HepG2 (cell line): ENCODE measurements around the gene TM2D3. TPM values are rescaled to one million over a fixed set of nuclear protein-coding genes. Genes with fewer than 3 reads are reported as not detected.

Source experiments
- ATAC-seq: fragments of 200-7000 bp; cut with Tn5 transposase; 3 replicates; pipeline ENCODE4 v1.9.1; 2020; ENCODE audit warnings: mild to moderate bottlenecking, moderate library complexity
- BruUV-seq: library from RNA; stranded (reverse); fragments of 400-500 nt; replicated peaks from 2 replicates; lab custom pipeline; 2021; lab: Mats Ljungman, UMichigan
- CTCF ChIA-PET: fragments of 300-600 bp; formaldehyde crosslinking; extraction: SDS; loops from one replicate; lab custom pipeline; 2021; ENCODE audit warnings: low total read pairs, inconsistent platforms, low intra/inter-chr PET ratio; lab: Yijun Ruan, JAX
- POLR2A ChIA-PET: fragments of 350-600 bp; sonication (Branson Sonifier 250); formaldehyde crosslinking; loops from one replicate; lab custom pipeline; 2020; ENCODE audit warnings: antibody characterized with exemption, inconsistent platforms; lab: Yijun Ruan, JAX
- DNase-seq: peaks from one replicate; pipeline ENCODE4 v3.0.0-alpha.2; 2015; ENCODE audit warnings: low spot score
- FAIRE-seq: peaks from 3 replicates; lab custom pipeline; 2011; peaks lifted over from hg19 to GRCh38; lab: Jason Lieb, UNC
- H2AFZ ChIP-seq: one replicate; pipeline ENCODE4 v1.6.1; 2011; ENCODE audit warnings: low read length, inconsistent platforms
- H3K27ac ChIP-seq: fragments of 300-600 bp; 3 replicates; pipeline ENCODE4 v1.8.0; 2011; ENCODE audit warnings: mixed run types, mild to moderate bottlenecking, mixed read lengths, low read length, inconsistent platforms; ENCODE audit not compliant: insufficient read depth; ENCODE audit errors: extremely low read length
- H3K27me3 ChIP-seq, 2 experiments: fragments of 200-600 bp in 1 of 2; 2 replicates in 1 of 2; 3 replicates in 1 of 2; pipeline versions ENCODE4 v1.6.0 to v1.8.0; 2011; ENCODE audit warnings: low read length in 2 of 2, mild to moderate bottlenecking in 2 of 2, moderate library complexity in 2 of 2, inconsistent platforms in 1 of 2; ENCODE audit not compliant: insufficient read depth in 2 of 2, control insufficient read depth in 1 of 2
- H3K36me3 ChIP-seq, 2 experiments: fragments of 200-600 bp in 1 of 2; replicated peaks in 1 of 2; 2 replicates in 1 of 2; 3 replicates in 1 of 2; pipeline versions ENCODE4 v1.5.1 to v1.8.0; 2011; ENCODE audit warnings: low read length in 2 of 2, inconsistent platforms in 1 of 2; ENCODE audit not compliant: insufficient read depth in 2 of 2, control insufficient read depth in 1 of 2
- H3K4me1 ChIP-seq: 2 replicates; pipeline ENCODE4 v1.5.1; 2012; ENCODE audit warnings: low read length, inconsistent platforms; ENCODE audit not compliant: insufficient read depth
- H3K4me2 ChIP-seq: 2 replicates; pipeline ENCODE4 v1.6.0; 2011; ENCODE audit warnings: low read depth, low read length, inconsistent platforms
- H3K4me3 ChIP-seq, 3 experiments: fragments of 200-600 bp in 1 of 3; sonication (generic), shearing (Covaris generic) in 1 of 3; replicated peaks in 1 of 3; 2 replicates each; pipeline ENCODE4 v1.5.1; 2011 to 2016; ENCODE audit warnings: low read length in 3 of 3, inconsistent platforms in 2 of 3, low read depth in 2 of 3, mild to moderate bottlenecking in 2 of 3, control low read depth in 1 of 3, mixed read lengths in 1 of 3; ENCODE audit not compliant: insufficient read depth in 1 of 3
- H3K79me2 ChIP-seq: one replicate; pipeline ENCODE4 v1.6.1; 2011; ENCODE audit warnings: low read length, inconsistent platforms; ENCODE audit not compliant: insufficient read depth
- H3K9ac ChIP-seq: 2 replicates; pipeline ENCODE4 v1.6.0; 2011; ENCODE audit warnings: mild to moderate bottlenecking, low read depth, low read length, inconsistent platforms; ENCODE audit not compliant: insufficient read depth
- H3K9me3 ChIP-seq: 2 replicates; pipeline ENCODE4 v1.5.1; 2012; ENCODE audit warnings: mild to moderate bottlenecking, low read length
- H4K20me1 ChIP-seq: 2 replicates; pipeline ENCODE4 v1.6.0; 2011; ENCODE audit warnings: inconsistent platforms, mild to moderate bottlenecking, low read length, moderate library complexity; ENCODE audit not compliant: insufficient read depth
- CREB1 ChIP-seq, 2 experiments: fragments of 450-650 bp in 1 of 2; IDR thresholded peaks; 2 replicates each; pipeline ENCODE4 v1.6.1; 2016 to 2017; ENCODE audit warnings: control low read depth in 1 of 2, mild to moderate bottlenecking in 1 of 2, missing compliant biosample characterization in 1 of 2, missing genetic modification characterization in 1 of 2
- FOSL1 ChIP-seq: sonication (generic); formaldehyde crosslinking; IDR thresholded peaks from 2 replicates; pipeline ENCODE4 v1.9.0; 2021; ENCODE audit warnings: missing genetic modification reagents, borderline replicate concordance
- HMG20B ChIP-seq: conservative IDR thresholded peaks from 2 replicates; pipeline ENCODE4 v1.6.1; 2016; ENCODE audit warnings: missing genetic modification reagents, missing compliant biosample characterization
- IRX3 ChIP-seq: sonication (generic); formaldehyde crosslinking; IDR thresholded peaks from 2 replicates; pipeline ENCODE4 v1.8.1; 2023; ENCODE audit warnings: mild to moderate bottlenecking, low read depth, missing genetic modification reagents, borderline replicate concordance
- MAFK ChIP-seq, 2 experiments: IDR thresholded peaks in 1 of 2; conservative IDR thresholded peaks in 1 of 2; 2 replicates each; pipeline ENCODE4 v1.6.1; 2011; ENCODE audit warnings: improper control_type of control experiment in 2 of 2, low read length in 2 of 2
- MYC ChIP-seq: sonication (generic); formaldehyde crosslinking; IDR thresholded peaks from 2 replicates; pipeline ENCODE4 v1.9.0; 2021; ENCODE audit warnings: missing genetic modification reagents, borderline replicate concordance
- NFYB ChIP-seq: sonication (generic); formaldehyde crosslinking; IDR thresholded peaks from 2 replicates; pipeline ENCODE4 v1.4.0; 2020; ENCODE audit warnings: missing genetic modification reagents
- NR2F1 ChIP-seq, 2 experiments: fragments of 450-650 bp in 1 of 2; formaldehyde crosslinking in 1 of 2; IDR thresholded peaks; 2 replicates each; pipeline versions ENCODE4 v1.5.0 to v1.6.1; 2016 to 2020; ENCODE audit warnings: mild to moderate bottlenecking in 1 of 2, missing compliant biosample characterization in 1 of 2, missing genetic modification reagents in 1 of 2, moderate library complexity in 1 of 2
- SMC3 ChIP-seq: IDR thresholded peaks from 2 replicates; pipeline ENCODE4 v1.6.1; 2011; ENCODE audit warnings: low read length, improper control_type of control experiment
- TCF7 ChIP-seq: sonication (generic); IDR thresholded peaks from 2 replicates; pipeline ENCODE4 v1.6.1; 2016; ENCODE audit warnings: antibody characterized with exemption, low read depth
- ZSCAN30 ChIP-seq: sonication (generic); formaldehyde crosslinking; IDR thresholded peaks from 2 replicates; pipeline ENCODE4 v1.5.0; 2020; ENCODE audit warnings: mild to moderate bottlenecking, missing genetic modification reagents
- WGBS: methylation state at CpG from one replicate; pipeline ENCODE4 v1.1.6; 2017; ENCODE audit warnings: low lambda C conversion rate; 5-methylcytosine and 5-hydroxymethylcytosine counted together
- in situ Hi-C: cut with HindIII; loops from 2 replicates; pipeline ENCODE4 v1.10.0; 2017; ENCODE audit warnings: low pct_unique_long_range_greater_than_20kb; ENCODE audit not compliant: extremely low pct_ligation_motif_present
- intact Hi-C: fragments of 100-400 bp; cut with micrococcal nuclease; formaldehyde crosslinking; loops from one replicate; pipeline ENCODE4 v1.10.0; 2022; ENCODE audit not compliant: unreplicated experiment
- polyA plus RNA-seq, 8 experiments: library from polyadenylated mRNA; depleted of rRNA in 3 of 8; stranded (reverse) in 7 of 8; unstranded in 1 of 8; fragments of >200 nt; fragmentation: Illumina TruSeq in 4 of 8; extraction: Trizol in 4 of 8; gene quantifications; 2 replicates each; pipeline versions ENCODE4 v1.2.1 to v1.2.3, GENCODE V29; 2011 to 2016; ENCODE audit warnings: low read depth in 4 of 8, missing spikeins in 1 of 8, mixed read lengths in 1 of 8; ENCODE audit not compliant: insufficient read depth in 1 of 8
- total RNA-seq, 5 experiments: library from RNA; depleted of rRNA; stranded (reverse); fragments of >200 nt; fragmentation: Illumina TruSeq; extraction: Trizol; gene quantifications; 2 replicates each; pipeline ENCODE4 v1.2.3, GENCODE V29; 2016; ENCODE audit warnings: low read depth in 1 of 5
- TF ChIP-seq, protein P1 (sequence below): sonication (generic); formaldehyde crosslinking; IDR thresholded peaks from 2 replicates; pipeline ENCODE4 v1.4.0; 2020; ENCODE audit warnings: mild to moderate bottlenecking, missing genetic modification reagents, borderline replicate concordance

The TM2D3 gene
- total and polyA plus RNA-seq, 2 of the 13 experiments (the other 11 are each of a cell fraction or from before 2014, with no cell fraction given) = 31.1 to 72.7 TPM

DNA sequence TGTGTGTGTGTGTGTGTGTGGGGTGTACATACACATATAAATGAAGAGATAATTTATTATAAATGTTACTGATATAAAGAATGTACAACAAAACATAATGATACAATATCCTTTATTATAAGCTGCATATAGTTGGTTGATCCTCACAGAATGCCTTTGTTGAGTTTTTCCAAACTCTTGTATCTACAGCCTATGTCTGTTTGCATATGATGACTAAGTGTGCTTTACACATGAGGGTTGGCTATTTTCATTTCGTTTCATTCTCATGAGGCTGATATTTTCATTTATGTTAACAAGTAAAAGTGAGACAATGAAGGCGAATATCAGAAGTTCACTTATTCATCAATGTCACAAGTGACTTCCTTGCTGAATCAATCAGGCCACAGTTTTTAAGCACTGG, 45.1 kb downstream of the TM2D3 start:
- WGBS = 73% methylated on average over 2 of the region's 2 CpGs
- Histone ChIP-seq H3K4me2 (no peak overlapping the region), H4K20me1 (no peaks in the 10 kb centered on the region), H3K9me3 (no peaks in the 10 kb centered on the region), H3K27ac (no peak overlapping the region), H3K9ac (no peak overlapping the region), H3K79me2 (peaks cover 5% of the 10 kb centered on the region), H2AFZ (no peak overlapping the region), H3K4me3 (no peak overlapping the region), H3K27me3 (no peaks in the 10 kb centered on the region; a peak in 1 of 5 replicates), H3K36me3 (peaks cover 0 to 14% of the 10 kb centered on the region in 2 experiments; a peak in 2 of 5 replicates), H3K4me1 (peaks cover 34% of the 10 kb centered on the region)
- intact Hi-C loops = no loop called here
- no peak for FAIRE-seq
- no TSS peak for BruUV-seq
- no peak for DNase-seq
- in situ Hi-C loops = no loop called here
- ChIA-PET CTCF (no interaction called here), POLR2A (no interaction called here)
- ATAC-seq = peak; percentile 20; the same call in 1 of the 3 replicates
- TF ChIP-seq CREB1 (IDR thresholded peaks at IDR 0.05) = no peak
- no peak for TF ChIP-seq CREB1 (CRISPR knock-in tag; IDR thresholded peaks at IDR 0.05)
- TF ChIP-seq HMG20B (CRISPR knock-in tag) = no peak
- TF ChIP-seq NR2F1 (CRISPR knock-in tag; IDR thresholded peaks at IDR 0.05) = no peak
- TF ChIP-seq NFYB = no peak
- TF ChIP-seq MYC (CRISPR knock-in tag) = no peak
- TF ChIP-seq, protein P1, sequence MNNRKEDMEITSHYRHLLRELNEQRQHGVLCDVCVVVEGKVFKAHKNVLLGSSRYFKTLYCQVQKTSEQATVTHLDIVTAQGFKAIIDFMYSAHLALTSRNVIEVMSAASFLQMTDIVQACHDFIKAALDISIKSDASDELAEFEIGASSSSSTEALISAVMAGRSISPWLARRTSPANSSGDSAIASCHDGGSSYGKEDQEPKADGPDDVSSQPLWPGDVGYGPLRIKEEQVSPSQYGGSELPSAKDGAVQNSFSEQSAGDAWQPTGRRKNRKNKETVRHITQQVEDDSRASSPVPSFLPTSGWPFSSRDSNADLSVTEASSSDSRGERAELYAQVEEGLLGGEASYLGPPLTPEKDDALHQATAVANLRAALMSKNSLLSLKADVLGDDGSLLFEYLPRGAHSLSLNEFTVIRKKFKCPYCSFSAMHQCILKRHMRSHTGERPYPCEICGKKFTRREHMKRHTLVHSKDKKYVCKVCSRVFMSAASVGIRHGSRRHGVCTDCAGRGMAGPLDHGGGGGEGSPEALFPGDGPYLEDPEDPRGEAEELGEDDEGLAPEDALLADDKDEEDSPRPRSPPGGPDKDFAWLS = no peak
- TF ChIP-seq FOSL1 (CRISPR knock-in tag) = no peak
- no peak for TF ChIP-seq TCF7
- TF ChIP-seq MAFK (conservative IDR thresholded peaks at IDR 0.05 in 1 of 2, IDR thresholded peaks at IDR 0.05 in 1 of 2; ENCODE audit: low read length in 2 of 2) = no peak
- no peak for TF ChIP-seq SMC3
- TF ChIP-seq ZSCAN30 (CRISPR knock-in tag) = no peak
- no peak for TF ChIP-seq IRX3 (CRISPR knock-in tag)
- TF ChIP-seq, all 625 proteins: peak for 0
